RPMI7951 (cell line): ENCODE data around the gene CDKL4. TPM values are rescaled to one million over a fixed set of nuclear protein-coding genes. Genes with fewer than 3 reads are reported as not detected.
"Not testable (repeated sequence)": the region's sequence is repeated elsewhere in the genome, so short reads cannot be mapped to it uniquely, and the experiment has no call there.

Experiments used
- DNase-seq: peaks from one replicate; pipeline ENCODE4 v3.0.0-alpha.2; 2012; ENCODE audit warnings: low read depth
- total RNA-seq: library from RNA; depleted of rRNA; stranded (reverse); fragments of >200 nt; shearing (Covaris generic); gene quantifications from 2 replicates; pipeline ENCODE4 v1.2.3, GENCODE V29; 2014; rRNA removed

CDKL4 gene
- 0.12 and 0.49 TPM in 2 replicates for total RNA-seq

DNA sequence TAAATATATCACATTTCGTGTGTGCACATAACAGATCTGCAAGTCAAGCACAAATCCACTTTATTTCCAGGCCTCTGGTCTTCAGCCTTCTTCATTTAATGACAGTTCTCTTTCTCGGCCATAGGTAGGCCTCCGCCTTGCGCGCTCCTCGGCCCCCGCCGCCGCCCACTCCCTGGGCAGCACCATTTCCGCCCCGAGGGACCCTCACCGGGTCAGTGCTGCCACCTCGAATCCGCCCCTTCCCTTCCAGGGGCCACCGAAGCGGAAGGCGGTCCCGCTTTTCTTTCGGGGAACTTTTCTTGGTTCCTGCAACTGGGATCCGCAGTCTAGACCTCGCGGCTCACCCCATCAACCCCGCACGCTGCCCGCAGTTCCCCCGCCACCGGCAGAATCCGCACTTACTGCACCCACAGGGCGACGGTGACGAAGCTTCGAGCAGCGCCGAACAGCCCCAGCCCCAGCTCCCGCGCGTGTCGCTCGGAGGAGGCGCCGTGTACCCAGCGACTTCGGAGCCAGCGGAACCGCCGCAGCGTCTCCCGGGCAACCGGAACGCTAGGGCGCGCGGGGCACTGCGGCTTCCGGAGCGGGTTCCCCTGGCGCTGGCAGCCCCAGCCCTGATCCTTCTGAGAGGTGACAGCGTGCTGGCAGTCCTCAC is at the start of gene CDKL4:
CDKL4 (minus strand) TSS at position 502 of the 655 bp plus-strand sequence.
- DNase-seq: no peak

- DNase-seq: no peak
Measured at GRCh38 chr2:39290433-39290832, 46.7 kb upstream of the CDKL4 start.

GRCh38 chr2:39289609-39290008 is 45.8 kb upstream of the CDKL4 start:
- DNase-seq: peak; percentile 18

DNA sequence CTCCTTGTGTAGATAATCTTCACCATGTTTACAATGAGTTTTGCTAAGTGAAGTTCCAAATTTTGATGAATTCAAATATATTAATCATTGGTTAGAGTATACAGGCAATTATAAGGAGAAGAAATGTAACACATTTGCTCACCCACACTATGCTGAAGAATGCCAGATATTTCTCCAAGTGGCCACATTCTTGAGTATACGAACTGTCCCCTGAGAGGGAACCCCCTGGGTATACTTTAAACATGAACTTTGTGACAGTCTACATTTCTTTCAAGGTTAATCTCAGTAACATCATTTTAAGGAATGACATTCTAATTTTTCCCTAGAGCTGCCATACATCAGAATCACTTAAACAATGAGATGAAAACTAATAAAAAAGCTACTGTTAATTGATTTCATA is 39.8 kb upstream of the CDKL4 start:
- no peak for DNase-seq

DNA sequence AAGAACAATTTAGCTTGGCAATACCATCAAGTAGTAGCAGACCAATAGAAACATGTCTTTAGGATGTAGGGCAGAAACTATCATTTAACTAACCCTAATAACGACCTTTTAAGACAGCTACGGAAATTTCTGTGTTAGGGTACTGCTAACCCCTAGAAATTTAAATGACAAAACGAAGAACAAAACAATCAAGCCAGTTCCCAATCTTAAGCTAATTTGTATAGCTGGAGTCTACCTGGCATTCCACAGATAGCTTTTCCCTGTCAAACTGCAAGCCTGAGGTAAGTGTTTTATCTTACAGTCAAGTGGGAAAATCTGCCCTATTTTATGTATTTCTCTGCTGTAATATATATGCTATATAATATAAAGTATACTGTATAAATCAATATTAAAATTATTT is 37.6 kb upstream of the CDKL4 start:
- DNase-seq: no peak

GRCh38 chr2:39275016-39275415 is 31.2 kb upstream of the CDKL4 start:
- DNase-seq: peak; percentile 2

GRCh38 chr2:39269941-39270340 is 26.2 kb upstream of the CDKL4 start:
- no peak for DNase-seq

GRCh38 chr2:39266916-39267434 is 23.2 kb upstream of the CDKL4 start:
- no peak for DNase-seq

DNA sequence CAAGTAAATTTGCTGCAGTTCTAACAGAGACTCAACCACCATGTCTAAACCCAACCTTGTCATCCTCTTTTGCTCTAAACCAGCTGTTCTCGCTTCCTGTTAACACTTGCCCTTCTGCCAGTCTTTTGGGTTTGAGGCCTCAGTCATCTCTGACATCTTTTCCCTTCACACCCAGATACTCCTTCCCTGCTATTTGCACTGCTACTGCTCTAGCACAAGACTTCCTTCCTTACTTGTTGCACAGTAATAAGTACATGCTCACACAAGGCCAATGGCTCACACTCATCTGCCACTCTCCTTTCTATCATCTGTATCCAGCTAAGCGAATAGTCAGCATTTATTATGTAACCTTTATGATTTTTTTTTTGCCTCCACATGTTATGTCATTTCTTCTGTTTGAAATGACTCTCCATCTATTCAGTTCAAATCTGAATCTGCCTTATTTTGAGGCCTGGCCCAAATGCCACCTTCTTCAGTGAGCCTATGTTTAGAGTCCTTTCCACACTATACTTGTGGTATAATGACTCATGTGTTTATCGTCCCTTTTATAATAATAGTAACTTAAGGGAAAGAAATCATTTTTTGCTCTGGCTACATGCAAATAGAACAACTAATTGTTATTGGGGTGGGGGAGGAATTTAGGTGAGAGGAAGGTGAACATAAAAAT is 22.5 kb upstream of the CDKL4 start:
- peak; percentile 7 for DNase-seq

DNA sequence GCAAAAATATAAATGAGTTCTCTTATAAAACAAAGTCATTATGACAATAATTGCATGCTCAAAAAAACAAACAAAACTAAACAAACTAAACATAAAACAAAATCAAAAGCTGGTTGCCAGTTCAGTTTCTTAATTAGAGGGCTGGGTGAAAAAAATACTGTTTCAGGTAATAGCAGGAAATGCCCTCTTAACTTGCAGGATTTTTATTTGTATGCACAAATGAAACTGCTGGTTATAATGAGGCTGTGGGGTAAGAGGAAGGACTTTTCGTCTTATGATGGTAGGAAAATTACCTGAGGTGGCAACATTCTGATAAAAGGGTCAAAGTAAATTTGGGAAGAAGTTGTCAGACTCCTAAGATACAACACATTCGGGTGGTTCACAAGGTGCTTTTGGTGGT is 21.5 kb upstream of the CDKL4 start:
- DNase-seq: no peak

- no peak for DNase-seq
Measured at GRCh38 chr2:39264733-39265132, 21.0 kb upstream of the CDKL4 start.

DNA sequence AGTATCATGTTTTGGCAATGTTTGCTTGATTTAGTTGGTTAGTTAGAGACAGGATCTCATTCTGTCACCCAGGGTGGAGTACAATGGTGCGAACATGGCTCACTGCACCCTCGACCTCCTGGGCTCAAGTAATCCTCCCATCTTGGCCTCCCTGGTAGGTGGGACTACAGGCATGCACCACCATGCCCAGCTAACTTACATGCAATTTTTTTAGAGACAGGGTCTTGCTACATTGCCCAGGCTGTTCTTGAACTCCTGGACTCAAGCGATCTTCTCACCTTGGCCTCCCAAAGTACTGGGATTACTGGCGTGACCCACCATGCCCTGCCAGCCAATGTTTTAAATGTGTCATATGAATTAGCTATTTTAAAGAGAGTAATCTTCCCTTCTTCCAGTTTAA is 16.3 kb upstream of the CDKL4 start:
- no peak for DNase-seq

- no peak for DNase-seq
Measured at GRCh38 chr2:39256040-39256439, 12.3 kb upstream of the CDKL4 start.

- no peak for DNase-seq
Measured at GRCh38 chr2:39252888-39253518, 9.2 kb upstream of the CDKL4 start.

GRCh38 chr2:39247512-39248043 is 3.8 kb upstream of the CDKL4 start:
- no peak for DNase-seq

DNA sequence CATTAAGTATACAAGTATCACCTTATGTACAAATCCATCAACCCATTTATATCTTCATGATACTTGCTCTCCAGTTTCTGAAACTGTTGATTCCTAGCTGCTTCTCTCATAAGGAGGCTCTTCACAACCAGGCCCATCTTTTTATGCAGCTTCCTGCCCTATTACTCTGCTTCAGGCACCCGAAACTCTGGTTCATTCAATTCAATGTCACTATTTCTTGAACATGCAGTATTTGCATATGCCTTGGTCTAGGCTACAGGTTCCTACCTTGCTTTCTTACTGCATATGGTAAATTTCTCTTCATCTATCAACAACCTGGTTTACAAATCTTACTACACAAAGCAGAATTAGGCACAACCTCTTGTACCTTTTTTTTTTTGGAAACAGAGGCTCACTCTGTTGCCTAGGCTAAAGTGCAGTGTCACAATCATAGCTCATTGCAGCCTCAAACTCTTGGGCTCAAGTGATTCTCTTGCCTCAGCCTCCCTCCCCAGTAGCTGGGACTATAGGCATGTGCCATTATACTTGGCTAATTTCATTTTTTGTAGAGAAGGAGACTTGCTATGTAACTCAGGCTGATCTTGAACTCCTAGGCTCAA is 2.7 kb upstream of the CDKL4 start:
- no peak for DNase-seq

- DNase-seq: not testable (repeated sequence)
Measured at GRCh38 chr2:39244963-39245625, 1.3 kb upstream of the CDKL4 start.

DNA sequence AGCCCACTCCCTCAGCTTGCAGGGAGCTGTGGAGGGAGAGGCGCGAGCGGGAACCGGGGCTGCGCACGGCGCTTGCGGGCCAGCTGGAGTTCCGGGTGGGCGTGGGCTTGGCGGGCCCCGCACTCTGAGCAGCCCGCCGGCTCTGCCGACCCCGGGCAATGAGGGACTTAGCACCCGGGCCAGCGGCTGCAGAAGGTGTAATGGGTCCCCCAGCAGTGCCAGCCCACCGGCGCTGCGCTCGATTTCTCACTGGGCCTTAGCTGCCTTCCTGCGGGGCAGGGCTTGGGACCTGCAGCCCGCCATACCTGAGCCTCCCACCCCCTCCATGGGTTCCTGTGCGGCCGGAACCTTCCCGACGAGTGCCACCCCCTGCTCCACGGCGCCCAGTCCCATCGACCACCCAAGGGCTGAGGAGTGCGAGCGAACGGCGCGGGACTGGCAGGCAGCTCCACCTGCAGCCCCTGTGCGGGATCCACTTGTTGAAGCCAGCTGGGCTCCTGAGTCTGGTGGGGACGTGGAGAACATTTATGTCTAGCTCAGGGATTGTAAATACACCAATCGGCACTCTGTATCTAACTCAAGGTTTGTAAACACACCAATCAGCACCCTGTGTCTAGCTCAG is 582 bp upstream of the CDKL4 start:
- not testable (repeated sequence) for DNase-seq

DNA sequence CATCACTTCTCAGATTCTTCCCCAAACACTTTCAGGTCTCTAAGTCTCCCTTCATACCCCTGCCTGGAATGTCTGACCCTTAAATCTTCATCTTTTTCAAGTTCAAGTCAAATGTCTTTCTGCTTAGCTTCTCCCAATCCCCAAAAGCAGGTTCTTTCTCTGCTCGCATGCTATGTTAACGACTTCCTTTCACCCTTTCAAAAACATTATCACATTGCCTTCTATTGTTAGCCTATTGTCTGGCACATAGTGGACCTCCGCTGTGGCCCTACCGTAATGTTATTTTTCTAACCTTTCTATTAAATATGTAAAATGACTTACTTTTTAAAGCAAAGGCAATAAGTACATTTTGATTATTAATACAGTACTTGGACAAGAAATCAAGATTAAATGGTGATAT is 2.2 kb downstream of the CDKL4 start:
- no peak for DNase-seq

DNA sequence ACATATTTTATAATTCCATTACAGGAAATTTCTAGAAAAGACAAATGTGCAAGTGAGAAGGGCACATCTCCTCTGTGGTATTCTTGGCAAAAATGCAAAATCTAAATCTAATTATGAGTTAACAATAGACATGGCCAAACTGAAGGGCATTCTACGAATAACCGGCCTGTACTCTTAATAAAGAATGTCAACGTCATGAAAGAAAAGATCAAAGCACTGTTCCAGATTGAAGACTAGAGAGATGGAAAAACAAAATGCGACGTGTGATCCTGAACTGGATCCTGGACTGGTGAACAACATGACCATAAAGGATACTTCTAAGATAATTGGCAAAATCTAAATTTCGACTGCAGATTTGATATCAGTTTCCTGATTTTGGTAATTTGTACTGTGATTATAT is 3.0 kb downstream of the CDKL4 start:
- DNase-seq: no peak

GRCh38 chr2:39234754-39235153 is 9.0 kb downstream of the CDKL4 start:
- DNase-seq: no peak
